H9 (cell line): Measurements from ENCODE around the gene NR2F1-AS1. TPM values are rescaled to one million over a fixed set of nuclear protein-coding genes. Genes with fewer than 3 reads are reported as not detected.

Source experiments
- DNase-seq: peaks from one replicate; pipeline ENCODE4 v3.0.0-alpha.2; 2017
- H2AFZ ChIP-seq: one replicate; pipeline ENCODE4 v1.6.1; 2013; ENCODE audit warnings: mild to moderate bottlenecking, low read length, control low read depth, moderate library complexity
- H2AK5ac ChIP-seq: 2 replicates; pipeline ENCODE4 v1.6.1; 2013; ENCODE audit warnings: low read length, control low read depth, mixed read lengths; ENCODE audit not compliant: insufficient read length
- H2BK120ac ChIP-seq: one replicate; pipeline ENCODE4 v1.6.1; 2013; ENCODE audit warnings: low read depth, mild to moderate bottlenecking, low read length, control low read depth, inconsistent platforms; ENCODE audit not compliant: poor library complexity, severe bottlenecking
- H2BK12ac ChIP-seq: 2 replicates; pipeline ENCODE4 v1.6.1; 2013; ENCODE audit warnings: low read length, control low read depth, mixed read lengths, low read depth; ENCODE audit not compliant: insufficient read length
- H2BK15ac ChIP-seq: 2 replicates; pipeline ENCODE4 v1.6.1; 2013; ENCODE audit warnings: low read depth, low read length, control low read depth
- H2BK20ac ChIP-seq: one replicate; pipeline ENCODE4 v1.6.1; 2013; ENCODE audit warnings: low read depth, mild to moderate bottlenecking, low read length, control low read depth, inconsistent platforms; ENCODE audit not compliant: poor library complexity, severe bottlenecking
- H2BK5ac ChIP-seq: 2 replicates; pipeline ENCODE4 v1.6.1; 2013; ENCODE audit warnings: low read length, control low read depth, mixed read lengths; ENCODE audit not compliant: insufficient read length
- H3K14ac ChIP-seq: 2 replicates; pipeline ENCODE4 v1.6.1; 2013; ENCODE audit warnings: low read length, control low read depth; ENCODE audit not compliant: insufficient read depth
- H3K18ac ChIP-seq: 2 replicates; pipeline ENCODE4 v1.6.1; 2013; ENCODE audit warnings: low read depth, mild to moderate bottlenecking, mixed read lengths, low read length, control low read depth; ENCODE audit not compliant: insufficient read length
- H3K23ac ChIP-seq: 2 replicates; pipeline ENCODE4 v1.6.1; 2013; ENCODE audit warnings: low read length, control low read depth, mixed read lengths, low read depth; ENCODE audit not compliant: insufficient read length
- H3K23me2 ChIP-seq: 2 replicates; pipeline ENCODE4 v1.6.1; 2013; ENCODE audit warnings: low read depth, mild to moderate bottlenecking, mixed read lengths, low read length, control low read depth; ENCODE audit not compliant: insufficient read length, poor library complexity, severe bottlenecking
- H3K27ac ChIP-seq: 2 replicates; pipeline ENCODE4 v1.5.1; 2013; ENCODE audit warnings: low read length, control low read depth, mixed read lengths, low read depth; ENCODE audit not compliant: insufficient read length
- H3K27me3 ChIP-seq: 2 replicates; pipeline ENCODE4 v1.6.1; 2013; ENCODE audit warnings: low read length, control low read depth, inconsistent platforms; ENCODE audit not compliant: insufficient read depth
- H3K4ac ChIP-seq: 2 replicates; pipeline ENCODE4 v1.6.1; 2013; ENCODE audit warnings: low read depth, mild to moderate bottlenecking, control low read depth, inconsistent platforms, low read length, moderate library complexity
- H3K4me1 ChIP-seq: 2 replicates; pipeline ENCODE4 v1.6.1; 2013; ENCODE audit warnings: low read length, control low read depth, inconsistent platforms; ENCODE audit not compliant: insufficient read depth
- H3K4me2 ChIP-seq: 2 replicates; pipeline ENCODE4 v1.6.1; 2013; ENCODE audit warnings: low read length, control low read depth, mixed read lengths; ENCODE audit not compliant: insufficient read length, insufficient read depth
- H3K56ac ChIP-seq: 2 replicates; pipeline ENCODE4 v1.6.1; 2013; ENCODE audit warnings: low read depth, mild to moderate bottlenecking, mixed read lengths, low read length, control low read depth; ENCODE audit not compliant: insufficient read length
- H3K79me1 ChIP-seq: 2 replicates; pipeline ENCODE4 v1.6.1; 2013; ENCODE audit warnings: low read depth, mild to moderate bottlenecking, moderate library complexity, low read length, control low read depth, inconsistent platforms; ENCODE audit not compliant: insufficient read depth, poor library complexity, severe bottlenecking
- H3K79me2 ChIP-seq: 2 replicates; pipeline ENCODE4 v1.6.1; 2013; ENCODE audit warnings: low read length, control low read depth, inconsistent platforms; ENCODE audit not compliant: insufficient read depth
- H3K9ac ChIP-seq: 2 replicates; pipeline ENCODE4 v1.6.1; 2013; ENCODE audit warnings: low read length, control low read depth, mixed read lengths; ENCODE audit not compliant: insufficient read length; ENCODE audit errors: extremely low read depth
- H3K9me3 ChIP-seq: one replicate; pipeline ENCODE4 v1.6.1; 2013; ENCODE audit warnings: low read depth, low read length, inconsistent platforms; ENCODE audit not compliant: control insufficient read depth
- H3T11ph ChIP-seq: one replicate; pipeline ENCODE4 v1.6.1; 2013; ENCODE audit warnings: mild to moderate bottlenecking, low read length, control low read depth, inconsistent platforms
- H4K20me1 ChIP-seq: one replicate; pipeline ENCODE4 v1.6.1; 2013; ENCODE audit not compliant: control insufficient read depth, insufficient read length, insufficient read depth
- H4K5ac ChIP-seq: 2 replicates; pipeline ENCODE4 v1.6.1; 2013; ENCODE audit warnings: low read depth, mild to moderate bottlenecking, mixed read lengths, low read length, control low read depth; ENCODE audit not compliant: insufficient read length
- H4K8ac ChIP-seq: replicated peaks from 2 replicates; pipeline ENCODE4 v1.6.1; 2013; ENCODE audit warnings: low read length, control low read depth, mixed read lengths, low read depth; ENCODE audit not compliant: insufficient read length
- H4K91ac ChIP-seq: 2 replicates; pipeline ENCODE4 v1.6.1; 2013; ENCODE audit warnings: low read depth, mild to moderate bottlenecking, moderate library complexity, mixed read lengths, low read length, control low read depth; ENCODE audit not compliant: insufficient read length
- H3K27ac Mint-ChIP-seq, 3 experiments: 2 replicates in 2 of 3; 3 replicates in 1 of 3; pipeline ENCODE4 v1.8.0; 2020 to 2021; ENCODE audit warnings: mixed read lengths in 3 of 3, mild to moderate bottlenecking in 1 of 3, moderate library complexity in 1 of 3
- H3K27me3 Mint-ChIP-seq: 2 replicates; pipeline ENCODE4 v1.8.0; 2021; ENCODE audit warnings: low read depth, mild to moderate bottlenecking, moderate library complexity, mixed read lengths
- H3K36me3 Mint-ChIP-seq, 3 experiments: 2 replicates in 2 of 3; 3 replicates in 1 of 3; pipeline ENCODE4 v1.8.0; 2020 to 2021; ENCODE audit warnings: low read depth in 3 of 3, mixed read lengths in 3 of 3; ENCODE audit not compliant: insufficient read depth in 1 of 3
- H3K4me1 Mint-ChIP-seq, 2 experiments: 2 replicates each; pipeline ENCODE4 v1.8.0; 2020; ENCODE audit warnings: mixed read lengths in 2 of 2
- H3K4me3 Mint-ChIP-seq, 2 experiments: 2 replicates in 1 of 2; 3 replicates in 1 of 2; pipeline ENCODE4 v1.8.0; 2020 to 2021; ENCODE audit warnings: mild to moderate bottlenecking in 2 of 2, mixed read lengths in 2 of 2, moderate library complexity in 1 of 2
- H3K9me3 Mint-ChIP-seq, 2 experiments: 2 replicates in 1 of 2; 3 replicates in 1 of 2; pipeline ENCODE4 v1.8.0; 2020; ENCODE audit warnings: mild to moderate bottlenecking in 2 of 2, mixed read lengths in 2 of 2, moderate library complexity in 1 of 2
- WGBS: extraction: QIAGEN DNeasy Blood & Tissue Kit; methylation state at CpG from one replicate; pipeline ENCODE4 v1.1.7; 2013; ENCODE audit warnings: missing lambda C conversion rate, low lambda C conversion rate, mixed read lengths; ENCODE audit not compliant: insufficient read length; ENCODE audit errors: extremely low coverage; 5-methylcytosine and 5-hydroxymethylcytosine counted together
- total RNA-seq: library from RNA; stranded (reverse); gene quantifications from 2 replicates; pipeline ENCODE4 v1.2.1, GENCODE V29; 2021
- TF ChIP-seq, protein P1 (sequence below): fragments of 200-600 bp; sonication (generic); conservative IDR thresholded peaks from 3 replicates; pipeline ENCODE4 v1.8.0; 2021; ENCODE audit warnings: antibody characterized with exemption, mild to moderate bottlenecking

NR2F1-AS1 gene
- total RNA-seq, 1 experiment from 2014 or later = 1.9 TPM

DNA sequence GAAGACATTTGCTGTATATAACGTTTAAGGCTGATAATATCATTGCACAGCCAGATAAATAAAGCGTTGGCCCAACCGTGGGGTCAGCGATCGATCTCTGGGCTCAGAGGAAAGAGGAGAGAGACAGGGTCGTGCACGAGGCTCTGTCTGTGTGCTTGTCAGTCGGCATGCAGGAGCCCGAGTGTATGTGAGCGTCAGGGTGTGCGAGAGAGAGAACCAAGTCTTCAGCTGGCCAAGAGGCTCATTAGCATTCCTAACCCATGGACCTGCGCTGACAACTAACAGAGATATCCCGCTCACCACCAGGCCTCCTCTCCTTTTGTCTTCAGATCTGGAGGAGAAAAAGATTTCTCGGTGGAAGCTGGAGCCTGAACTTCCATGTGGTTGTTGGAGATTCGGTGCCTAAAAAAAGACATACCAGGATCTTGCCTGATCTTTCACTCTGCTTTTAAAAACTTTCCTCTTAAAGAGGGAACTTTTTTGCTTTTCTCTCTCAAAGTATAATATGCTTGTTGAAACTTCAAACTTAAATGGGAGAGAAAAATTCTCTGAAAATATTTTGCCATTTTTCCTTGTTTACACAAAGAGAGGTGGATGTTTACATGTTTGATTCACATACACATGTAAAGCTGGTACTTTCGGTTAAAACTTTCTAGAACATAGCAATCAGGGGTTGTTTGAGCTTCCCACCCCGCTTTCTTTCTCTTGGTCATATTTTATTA is 18.5 kb upstream of the NR2F1-AS1 start:
- no peak overlapping the region for H3K56ac ChIP-seq
- no peak overlapping the region for H3K27ac Mint-ChIP-seq
- no peak overlapping the region for H3K27ac ChIP-seq
- no peak overlapping the region for H2BK120ac ChIP-seq
- peaks cover 97% of the 10 kb centered on the region for H3K27me3 ChIP-seq
- H3K4me1 ChIP-seq = no peaks in the 10 kb centered on the region
- no peak overlapping the region for H3K14ac ChIP-seq
- no peak overlapping the region for H3K9ac ChIP-seq
- no peak overlapping the region for H3K4me3 Mint-ChIP-seq
- no CpG with 5 or more reads among the region's 17 CpGs for WGBS
- no peaks in the 10 kb centered on the region for H3K79me1 ChIP-seq
- H3K23me2 ChIP-seq = peaks cover 7% of the 10 kb centered on the region
- no peaks in the 10 kb centered on the region for H3K36me3 Mint-ChIP-seq
- H3K18ac ChIP-seq = no peak overlapping the region
- no peaks in the 10 kb centered on the region for H4K20me1 ChIP-seq
- no peak overlapping the region for H3K4ac ChIP-seq
- no peak overlapping the region for H2AFZ ChIP-seq
- H3K79me2 ChIP-seq = no peaks in the 10 kb centered on the region
- no peak overlapping the region for H3K23ac ChIP-seq
- TF ChIP-seq, protein P1, sequence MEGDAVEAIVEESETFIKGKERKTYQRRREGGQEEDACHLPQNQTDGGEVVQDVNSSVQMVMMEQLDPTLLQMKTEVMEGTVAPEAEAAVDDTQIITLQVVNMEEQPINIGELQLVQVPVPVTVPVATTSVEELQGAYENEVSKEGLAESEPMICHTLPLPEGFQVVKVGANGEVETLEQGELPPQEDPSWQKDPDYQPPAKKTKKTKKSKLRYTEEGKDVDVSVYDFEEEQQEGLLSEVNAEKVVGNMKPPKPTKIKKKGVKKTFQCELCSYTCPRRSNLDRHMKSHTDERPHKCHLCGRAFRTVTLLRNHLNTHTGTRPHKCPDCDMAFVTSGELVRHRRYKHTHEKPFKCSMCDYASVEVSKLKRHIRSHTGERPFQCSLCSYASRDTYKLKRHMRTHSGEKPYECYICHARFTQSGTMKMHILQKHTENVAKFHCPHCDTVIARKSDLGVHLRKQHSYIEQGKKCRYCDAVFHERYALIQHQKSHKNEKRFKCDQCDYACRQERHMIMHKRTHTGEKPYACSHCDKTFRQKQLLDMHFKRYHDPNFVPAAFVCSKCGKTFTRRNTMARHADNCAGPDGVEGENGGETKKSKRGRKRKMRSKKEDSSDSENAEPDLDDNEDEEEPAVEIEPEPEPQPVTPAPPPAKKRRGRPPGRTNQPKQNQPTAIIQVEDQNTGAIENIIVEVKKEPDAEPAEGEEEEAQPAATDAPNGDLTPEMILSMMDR = no peak
- no peak overlapping the region for H2BK15ac ChIP-seq
- no peaks in the 10 kb centered on the region for H3K27me3 Mint-ChIP-seq
- H4K8ac ChIP-seq = no peak overlapping the region
- H2AK5ac ChIP-seq = no peak overlapping the region
- no peaks in the 10 kb centered on the region for H3K9me3 ChIP-seq
- peak; percentile 72 for DNase-seq
- H2BK5ac ChIP-seq = no peak overlapping the region
- peaks cover 20 to 47% of the 10 kb centered on the region in 2 experiments for H3K4me1 Mint-ChIP-seq
- H3K9me3 Mint-ChIP-seq = peaks cover 3 to 5% of the 10 kb centered on the region in 2 experiments; a peak in 4 of 5 replicates
- H2BK20ac ChIP-seq = no peak overlapping the region
- no peak overlapping the region for H3T11ph ChIP-seq
- H3K4me2 ChIP-seq = no peak overlapping the region
- no peak overlapping the region for H4K5ac ChIP-seq
- H4K91ac ChIP-seq = no peak overlapping the region
- no peak overlapping the region for H2BK12ac ChIP-seq
